Hair follicular keratinocyte (primary cell): Measurements from ENCODE around the gene RAG2. TPM values are rescaled to one million over a fixed set of nuclear protein-coding genes. Genes with fewer than 3 reads are reported as not detected.

Experiments used
- total RNA-seq: library from RNA; depleted of rRNA; stranded (reverse); fragments of >200 nt; gene quantifications from 2 replicates; pipeline ENCODE4 v1.2.3, GENCODE V29; 2015

The RAG2 gene
- total RNA-seq: not detected in 2 replicates

GRCh38 chr11:36598051-36598450, at the start of gene RAG2:
Gene RAG2 (minus strand): TSS chr11:36598236. CDS start chr11:36594168, 4,068 bp downstream.

GRCh38 chr11:36594316-36594989, 3.6 kb downstream of the RAG2 start, which contains the start of gene IFTAP:
Gene IFTAP (plus strand): TSS chr11:36594502. CDS start chr11:36610104, 15,602 bp downstream.

GRCh38 chr11:36567694-36568093, 30.3 kb downstream of the RAG2 start, which contains the start of gene RAG1:
Gene RAG1 (plus strand): TSS chr11:36568007. CDS start chr11:36573305, 5,298 bp downstream.

Other genes with a start within 250 kb of the RAG2 start
- gene TRAF6, start 88.0 kb downstream of the RAG2 start, total RNA-seq: 6.8 and 7.0 TPM in 2 replicates
- 0.91 and 0.94 TPM in 2 replicates for gene RAG1, start 30.2 kb downstream of the RAG2 start, total RNA-seq
- 17.4 and 18.5 TPM in 2 replicates for gene IFTAP, start 3.7 kb downstream of the RAG2 start, total RNA-seq